HepG2 (cell line): Measurements from ENCODE around the gene ADSS2. TPM values are rescaled to one million over a fixed set of nuclear protein-coding genes. Genes with fewer than 3 reads are reported as not detected.

Experiments used
- ATAC-seq: fragments of 200-7000 bp; cut with Tn5 transposase; 3 replicates; pipeline ENCODE4 v1.9.1; 2020; ENCODE audit warnings: mild to moderate bottlenecking, moderate library complexity
- BruUV-seq: library from RNA; stranded (reverse); fragments of 400-500 nt; replicated peaks from 2 replicates; lab custom pipeline; 2021; lab: Mats Ljungman, UMichigan
- CTCF ChIA-PET: fragments of 300-600 bp; formaldehyde crosslinking; extraction: SDS; loops from one replicate; lab custom pipeline; 2021; ENCODE audit warnings: low total read pairs, inconsistent platforms, low intra/inter-chr PET ratio; lab: Yijun Ruan, JAX
- POLR2A ChIA-PET: fragments of 350-600 bp; sonication (Branson Sonifier 250); formaldehyde crosslinking; loops from one replicate; lab custom pipeline; 2020; ENCODE audit warnings: antibody characterized with exemption, inconsistent platforms; lab: Yijun Ruan, JAX
- DNase-seq: peaks from one replicate; pipeline ENCODE4 v3.0.0-alpha.2; 2015; ENCODE audit warnings: low spot score
- FAIRE-seq: peaks from 3 replicates; lab custom pipeline; 2011; peaks lifted over from hg19 to GRCh38; lab: Jason Lieb, UNC
- H2AFZ ChIP-seq: one replicate; pipeline ENCODE4 v1.6.1; 2011; ENCODE audit warnings: low read length, inconsistent platforms
- H3K27ac ChIP-seq: fragments of 300-600 bp; 3 replicates; pipeline ENCODE4 v1.8.0; 2011; ENCODE audit warnings: mixed run types, mild to moderate bottlenecking, mixed read lengths, low read length, inconsistent platforms; ENCODE audit not compliant: insufficient read depth; ENCODE audit errors: extremely low read length
- H3K27me3 ChIP-seq, 2 experiments: fragments of 200-600 bp in 1 of 2; 2 replicates in 1 of 2; 3 replicates in 1 of 2; pipeline versions ENCODE4 v1.6.0 to v1.8.0; 2011; ENCODE audit warnings: low read length in 2 of 2, mild to moderate bottlenecking in 2 of 2, moderate library complexity in 2 of 2, inconsistent platforms in 1 of 2; ENCODE audit not compliant: insufficient read depth in 2 of 2, control insufficient read depth in 1 of 2
- H3K36me3 ChIP-seq, 2 experiments: fragments of 200-600 bp in 1 of 2; replicated peaks in 1 of 2; 2 replicates in 1 of 2; 3 replicates in 1 of 2; pipeline versions ENCODE4 v1.5.1 to v1.8.0; 2011; ENCODE audit warnings: low read length in 2 of 2, inconsistent platforms in 1 of 2; ENCODE audit not compliant: insufficient read depth in 2 of 2, control insufficient read depth in 1 of 2
- H3K4me1 ChIP-seq: 2 replicates; pipeline ENCODE4 v1.5.1; 2012; ENCODE audit warnings: low read length, inconsistent platforms; ENCODE audit not compliant: insufficient read depth
- H3K4me2 ChIP-seq: 2 replicates; pipeline ENCODE4 v1.6.0; 2011; ENCODE audit warnings: low read depth, low read length, inconsistent platforms
- H3K4me3 ChIP-seq, 3 experiments: fragments of 200-600 bp in 1 of 3; sonication (generic), shearing (Covaris generic) in 1 of 3; replicated peaks in 1 of 3; 2 replicates each; pipeline ENCODE4 v1.5.1; 2011 to 2016; ENCODE audit warnings: low read length in 3 of 3, inconsistent platforms in 2 of 3, low read depth in 2 of 3, mild to moderate bottlenecking in 2 of 3, control low read depth in 1 of 3, mixed read lengths in 1 of 3; ENCODE audit not compliant: insufficient read depth in 1 of 3
- H3K79me2 ChIP-seq: one replicate; pipeline ENCODE4 v1.6.1; 2011; ENCODE audit warnings: low read length, inconsistent platforms; ENCODE audit not compliant: insufficient read depth
- H3K9ac ChIP-seq: 2 replicates; pipeline ENCODE4 v1.6.0; 2011; ENCODE audit warnings: mild to moderate bottlenecking, low read depth, low read length, inconsistent platforms; ENCODE audit not compliant: insufficient read depth
- H3K9me3 ChIP-seq: 2 replicates; pipeline ENCODE4 v1.5.1; 2012; ENCODE audit warnings: mild to moderate bottlenecking, low read length
- H4K20me1 ChIP-seq: 2 replicates; pipeline ENCODE4 v1.6.0; 2011; ENCODE audit warnings: inconsistent platforms, mild to moderate bottlenecking, low read length, moderate library complexity; ENCODE audit not compliant: insufficient read depth
- CHCHD3 ChIP-seq: sonication (generic); formaldehyde crosslinking; IDR thresholded peaks from 2 replicates; pipeline ENCODE4 v1.8.0; 2022; ENCODE audit warnings: mild to moderate bottlenecking, missing genetic modification reagents, moderate library complexity
- LCORL ChIP-seq, 2 experiments: fragments of 450-650 bp in 1 of 2; sonication (generic) in 1 of 2; formaldehyde crosslinking in 1 of 2; IDR thresholded peaks; 2 replicates each; pipeline versions ENCODE4 v1.5.0 to v1.6.1; 2017 to 2020; ENCODE audit warnings: antibody characterized with exemption in 1 of 2, missing genetic modification reagents in 1 of 2
- PHB2 ChIP-seq: fragments of 450-650 bp; IDR thresholded peaks from 2 replicates; pipeline ENCODE4 v1.6.1; 2018; ENCODE audit not compliant: partially characterized antibody
- ZNF503 ChIP-seq: sonication (generic); formaldehyde crosslinking; IDR thresholded peaks from 2 replicates; pipeline ENCODE4 v1.4.0; 2020; ENCODE audit warnings: missing genetic modification reagents
- ZNF577 ChIP-seq: sonication (generic); formaldehyde crosslinking; IDR thresholded peaks from 2 replicates; pipeline ENCODE4 v1.4.0; 2020; ENCODE audit warnings: mild to moderate bottlenecking, low read depth, missing genetic modification reagents, borderline replicate concordance
- ZNF775 ChIP-seq: sonication (generic); formaldehyde crosslinking; IDR thresholded peaks from 2 replicates; pipeline ENCODE4 v1.4.0; 2020; ENCODE audit warnings: missing genetic modification reagents, mild to moderate bottlenecking, moderate library complexity, borderline replicate concordance
- ZNF777 ChIP-seq: sonication (generic); formaldehyde crosslinking; IDR thresholded peaks from 2 replicates; pipeline ENCODE4 v1.4.0; 2020; ENCODE audit warnings: missing genetic modification reagents
- WGBS: methylation state at CpG from one replicate; pipeline ENCODE4 v1.1.6; 2017; ENCODE audit warnings: low lambda C conversion rate; 5-methylcytosine and 5-hydroxymethylcytosine counted together
- in situ Hi-C: cut with HindIII; loops from 2 replicates; pipeline ENCODE4 v1.10.0; 2017; ENCODE audit warnings: low pct_unique_long_range_greater_than_20kb; ENCODE audit not compliant: extremely low pct_ligation_motif_present
- intact Hi-C: fragments of 100-400 bp; cut with micrococcal nuclease; formaldehyde crosslinking; loops from one replicate; pipeline ENCODE4 v1.10.0; 2022; ENCODE audit not compliant: unreplicated experiment
- polyA plus RNA-seq, 8 experiments: library from polyadenylated mRNA; depleted of rRNA in 3 of 8; stranded (reverse) in 7 of 8; unstranded in 1 of 8; fragments of >200 nt; fragmentation: Illumina TruSeq in 4 of 8; extraction: Trizol in 4 of 8; gene quantifications; 2 replicates each; pipeline versions ENCODE4 v1.2.1 to v1.2.3, GENCODE V29; 2011 to 2016; ENCODE audit warnings: low read depth in 4 of 8, missing spikeins in 1 of 8, mixed read lengths in 1 of 8; ENCODE audit not compliant: insufficient read depth in 1 of 8
- total RNA-seq, 5 experiments: library from RNA; depleted of rRNA; stranded (reverse); fragments of >200 nt; fragmentation: Illumina TruSeq; extraction: Trizol; gene quantifications; 2 replicates each; pipeline ENCODE4 v1.2.3, GENCODE V29; 2016; ENCODE audit warnings: low read depth in 1 of 5
- TF ChIP-seq, protein P1 (sequence below): IDR thresholded peaks from 2 replicates; pipeline ENCODE4 v1.4.0; 2020; ENCODE audit warnings: mild to moderate bottlenecking, missing genetic modification reagents

The ADSS2 gene
- total and polyA plus RNA-seq, 2 of the 13 experiments (the other 11 are each of a cell fraction or from before 2014, with no cell fraction given) = 15.1 to 43.4 TPM

DNA sequence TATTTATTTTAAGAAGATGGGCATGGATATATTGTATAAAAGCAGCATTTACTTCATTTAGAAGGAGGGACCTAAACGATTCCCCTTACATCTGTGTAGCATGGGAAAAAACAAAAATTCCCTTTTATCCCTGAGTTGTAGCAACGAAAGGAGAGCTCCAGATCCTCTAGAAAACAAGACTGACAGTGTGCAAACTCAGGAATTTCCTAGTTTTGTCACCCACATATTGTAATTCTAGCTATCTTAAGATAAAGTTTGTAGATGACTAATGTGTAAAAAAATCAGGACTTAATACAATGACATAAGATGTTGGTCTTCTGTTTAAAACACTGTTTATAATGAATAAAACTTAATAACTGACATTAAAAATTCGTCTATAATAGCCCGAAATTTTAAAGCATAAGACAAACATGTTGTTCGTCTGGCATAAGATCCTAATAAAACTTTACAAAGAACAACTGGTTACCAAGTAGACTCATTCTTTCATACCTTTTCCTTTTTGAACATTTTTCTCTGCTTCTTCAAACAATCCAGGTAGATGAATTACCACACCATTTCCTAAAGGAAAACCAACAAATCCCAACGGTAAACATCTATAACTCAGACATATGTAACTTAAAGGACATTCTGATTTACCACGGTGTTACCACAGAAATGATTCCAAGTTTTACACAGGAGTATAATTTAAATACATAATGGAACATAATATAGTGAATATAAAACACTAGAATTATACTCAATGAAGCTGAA is 15.2 kb downstream of the ADSS2 start:
- WGBS = 77% methylated on average over 7 of the region's 7 CpGs
- no peak overlapping the region for H3K4me3 ChIP-seq
- no peak overlapping the region for H3K27ac ChIP-seq
- FAIRE-seq (peak; percentile 15), ATAC-seq (no peak), DNase-seq (no peak)
- H3K79me2 ChIP-seq = peaks cover 6% of the 10 kb centered on the region
- in situ Hi-C loops (no loop called here), intact Hi-C loops (no loop called here)
- H3K9me3 ChIP-seq = no peaks in the 10 kb centered on the region
- BruUV-seq = no TSS peak
- no peak overlapping the region for H3K9ac ChIP-seq
- H2AFZ ChIP-seq = no peak overlapping the region
- no peaks in the 10 kb centered on the region for H3K27me3 ChIP-seq
- peaks cover 30% of the 10 kb centered on the region for H3K4me1 ChIP-seq
- TF ChIP-seq LCORL (IDR thresholded peaks at IDR 0.05) = no peak
- TF ChIP-seq LCORL (CRISPR knock-in tag; IDR thresholded peaks at IDR 0.05) = no peak
- no peak for TF ChIP-seq ZNF503
- TF ChIP-seq ZNF775 (CRISPR knock-in tag) = no peak
- TF ChIP-seq PHB2 = no peak
- TF ChIP-seq CHCHD3 (CRISPR knock-in tag) = no peak
- TF ChIP-seq, protein P1, sequence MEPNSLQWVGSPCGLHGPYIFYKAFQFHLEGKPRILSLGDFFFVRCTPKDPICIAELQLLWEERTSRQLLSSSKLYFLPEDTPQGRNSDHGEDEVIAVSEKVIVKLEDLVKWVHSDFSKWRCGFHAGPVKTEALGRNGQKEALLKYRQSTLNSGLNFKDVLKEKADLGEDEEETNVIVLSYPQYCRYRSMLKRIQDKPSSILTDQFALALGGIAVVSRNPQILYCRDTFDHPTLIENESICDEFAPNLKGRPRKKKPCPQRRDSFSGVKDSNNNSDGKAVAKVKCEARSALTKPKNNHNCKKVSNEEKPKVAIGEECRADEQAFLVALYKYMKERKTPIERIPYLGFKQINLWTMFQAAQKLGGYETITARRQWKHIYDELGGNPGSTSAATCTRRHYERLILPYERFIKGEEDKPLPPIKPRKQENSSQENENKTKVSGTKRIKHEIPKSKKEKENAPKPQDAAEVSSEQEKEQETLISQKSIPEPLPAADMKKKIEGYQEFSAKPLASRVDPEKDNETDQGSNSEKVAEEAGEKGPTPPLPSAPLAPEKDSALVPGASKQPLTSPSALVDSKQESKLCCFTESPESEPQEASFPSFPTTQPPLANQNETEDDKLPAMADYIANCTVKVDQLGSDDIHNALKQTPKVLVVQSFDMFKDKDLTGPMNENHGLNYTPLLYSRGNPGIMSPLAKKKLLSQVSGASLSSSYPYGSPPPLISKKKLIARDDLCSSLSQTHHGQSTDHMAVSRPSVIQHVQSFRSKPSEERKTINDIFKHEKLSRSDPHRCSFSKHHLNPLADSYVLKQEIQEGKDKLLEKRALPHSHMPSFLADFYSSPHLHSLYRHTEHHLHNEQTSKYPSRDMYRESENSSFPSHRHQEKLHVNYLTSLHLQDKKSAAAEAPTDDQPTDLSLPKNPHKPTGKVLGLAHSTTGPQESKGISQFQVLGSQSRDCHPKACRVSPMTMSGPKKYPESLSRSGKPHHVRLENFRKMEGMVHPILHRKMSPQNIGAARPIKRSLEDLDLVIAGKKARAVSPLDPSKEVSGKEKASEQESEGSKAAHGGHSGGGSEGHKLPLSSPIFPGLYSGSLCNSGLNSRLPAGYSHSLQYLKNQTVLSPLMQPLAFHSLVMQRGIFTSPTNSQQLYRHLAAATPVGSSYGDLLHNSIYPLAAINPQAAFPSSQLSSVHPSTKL (CRISPR knock-in tag) = 0 out of 2 replicates have a peak, but pooled peaks have one; percentile 13
- no peak for TF ChIP-seq ZNF777
- TF ChIP-seq ZNF577 = no peak
- TF ChIP-seq, all 625 proteins: peak for 1
- POLR2A ChIA-PET = no interaction called here
- CTCF ChIA-PET = no interaction called here
- Histone ChIP-seq H3K4me2 (no peak overlapping the region), H4K20me1 (no peaks in the 10 kb centered on the region), H3K36me3 (peaks cover 2 to 14% of the 10 kb centered on the region in 2 experiments; a peak in 4 of 5 replicates)
